Liver (tissue), 3 donors: ENCODE results near the gene METTL5.

Experiments used
- CTCF ChIP-seq: fragments of 150-350 bp; IDR thresholded peaks from 2 replicates; pipeline ENCODE4 v1.5.1; 2017; ENCODE audit warnings: improper control_type of control experiment, low read depth, low read length; ENCODE audit not compliant: missing input control
- EGR1 ChIP-seq, 2 donors: IDR thresholded peaks; 2 replicates each; pipeline ENCODE4 v1.6.1; 2016 to 2018; ENCODE audit warnings: antibody characterized with exemption in 2 of 2, low read depth in 2 of 2
- HNF4A ChIP-seq, 2 donors: conservative IDR thresholded peaks; 2 replicates each; pipeline ENCODE4 v1.6.1; 2016; ENCODE audit warnings: antibody characterized with exemption in 2 of 2, mild to moderate bottlenecking in 2 of 2
- JUND ChIP-seq, 2 donors: IDR thresholded peaks; 2 replicates each; pipeline ENCODE4 v1.6.1; 2016; ENCODE audit warnings: antibody characterized with exemption in 2 of 2
- MAX ChIP-seq: IDR thresholded peaks from 2 replicates; pipeline ENCODE4 v1.6.1; 2016; ENCODE audit warnings: antibody characterized with exemption
- NR2F2 ChIP-seq: IDR thresholded peaks from 2 replicates; pipeline ENCODE4 v1.6.1; 2016; ENCODE audit warnings: antibody characterized with exemption
- RAD21 ChIP-seq, 2 donors: IDR thresholded peaks; 2 replicates each; pipeline ENCODE4 v1.6.1; 2016; ENCODE audit warnings: antibody characterized with exemption in 2 of 2, mild to moderate bottlenecking in 2 of 2
- REST ChIP-seq: IDR thresholded peaks from 2 replicates; pipeline ENCODE4 v1.6.1; 2016; ENCODE audit warnings: antibody characterized with exemption, mild to moderate bottlenecking
- RXRA ChIP-seq, 2 donors: IDR thresholded peaks; 2 replicates each; pipeline ENCODE4 v1.6.1; 2017 to 2018; ENCODE audit warnings: antibody characterized with exemption in 2 of 2, mild to moderate bottlenecking in 1 of 2
- donor health status: healthy.
- donor health status: healthy.

DNA sequence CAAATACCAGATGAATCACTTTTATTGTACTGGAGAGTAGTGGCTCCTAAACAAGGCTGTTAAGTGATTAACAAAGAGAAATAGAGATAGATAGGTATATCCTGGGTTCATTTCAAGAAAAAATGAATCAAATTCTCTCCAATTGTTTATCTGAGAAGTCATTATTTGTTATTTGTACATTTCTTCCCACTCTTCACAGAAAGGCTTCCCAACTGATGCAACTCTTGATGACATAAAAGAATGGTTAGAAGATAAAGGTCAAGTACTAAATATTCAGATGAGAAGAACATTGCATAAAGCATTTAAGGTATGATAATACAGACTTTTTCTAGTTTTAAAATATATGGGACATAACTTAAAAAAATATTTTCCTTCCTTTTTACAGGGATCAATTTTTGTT lies 18.1 kb downstream of the METTL5 start:
- TF ChIP-seq EGR1 (IDR thresholded peaks at IDR 0.05; ENCODE audit: low read depth in 2 of 2) (no peak), NR2F2 (no peak), CTCF (no peak), RAD21 (IDR thresholded peaks at IDR 0.05) (no peak), REST (no peak), RXRA (IDR thresholded peaks at IDR 0.05) (no peak), MAX (no peak), JUND (IDR thresholded peaks at IDR 0.05) (no peak), HNF4A (conservative IDR thresholded peaks at IDR 0.05) (no peak)
